ENCODE results near the gene CCDC141. TPM values are rescaled to one million over a fixed set of nuclear protein-coding genes. Genes with fewer than 3 reads are reported as not detected.

CCDC141 gene
- total RNA-seq, 1 donor from 2014 or later: not detected

- TF ChIP-seq, protein P1, sequence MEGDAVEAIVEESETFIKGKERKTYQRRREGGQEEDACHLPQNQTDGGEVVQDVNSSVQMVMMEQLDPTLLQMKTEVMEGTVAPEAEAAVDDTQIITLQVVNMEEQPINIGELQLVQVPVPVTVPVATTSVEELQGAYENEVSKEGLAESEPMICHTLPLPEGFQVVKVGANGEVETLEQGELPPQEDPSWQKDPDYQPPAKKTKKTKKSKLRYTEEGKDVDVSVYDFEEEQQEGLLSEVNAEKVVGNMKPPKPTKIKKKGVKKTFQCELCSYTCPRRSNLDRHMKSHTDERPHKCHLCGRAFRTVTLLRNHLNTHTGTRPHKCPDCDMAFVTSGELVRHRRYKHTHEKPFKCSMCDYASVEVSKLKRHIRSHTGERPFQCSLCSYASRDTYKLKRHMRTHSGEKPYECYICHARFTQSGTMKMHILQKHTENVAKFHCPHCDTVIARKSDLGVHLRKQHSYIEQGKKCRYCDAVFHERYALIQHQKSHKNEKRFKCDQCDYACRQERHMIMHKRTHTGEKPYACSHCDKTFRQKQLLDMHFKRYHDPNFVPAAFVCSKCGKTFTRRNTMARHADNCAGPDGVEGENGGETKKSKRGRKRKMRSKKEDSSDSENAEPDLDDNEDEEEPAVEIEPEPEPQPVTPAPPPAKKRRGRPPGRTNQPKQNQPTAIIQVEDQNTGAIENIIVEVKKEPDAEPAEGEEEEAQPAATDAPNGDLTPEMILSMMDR (conservative IDR thresholded peaks at IDR 0.05; ENCODE audit: low read depth, low read length): no peak
- no peak overlapping the region for H3K4me3 ChIP-seq (ENCODE audit: low read depth, low read length)
- no peak for DNase-seq (ENCODE audit: low read depth)
Observed at GRCh38 chr2:178951266-178952006, 98.5 kb downstream of the CCDC141 start.

- no peak for DNase-seq (ENCODE audit: low read depth)
- no peak overlapping the region for H3K4me3 ChIP-seq (ENCODE audit: low read depth, low read length)
- TF ChIP-seq, protein P1 (conservative IDR thresholded peaks at IDR 0.05; ENCODE audit: low read depth, low read length): no peak
Observed at GRCh38 chr2:178949584-178949983, 100.4 kb downstream of the CCDC141 start.

DNA sequence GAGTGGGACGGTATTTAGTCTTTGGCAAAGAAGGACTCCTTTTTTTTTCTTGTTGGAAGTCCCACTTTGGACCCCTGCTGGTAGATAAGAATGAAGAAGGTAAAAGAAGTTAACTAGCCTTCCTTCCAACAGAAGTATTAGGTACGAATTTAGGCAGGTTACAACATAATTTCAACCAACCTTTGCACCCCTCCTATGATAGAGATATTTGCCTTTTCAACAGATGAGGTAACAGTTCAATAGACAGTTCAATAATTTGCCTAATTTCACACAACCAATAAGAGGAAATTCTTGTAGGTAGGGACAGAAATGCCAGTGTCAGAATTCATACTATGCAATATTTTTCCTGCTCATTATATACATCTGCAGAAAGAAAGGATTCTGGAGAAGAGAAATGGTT lies 100.8 kb downstream of the CCDC141 start:
- H3K4me3 ChIP-seq (ENCODE audit: low read depth, low read length): no peak overlapping the region
- TF ChIP-seq, protein P1 (conservative IDR thresholded peaks at IDR 0.05; ENCODE audit: low read depth, low read length): no peak
- DNase-seq (ENCODE audit: low read depth): no peak

DNA sequence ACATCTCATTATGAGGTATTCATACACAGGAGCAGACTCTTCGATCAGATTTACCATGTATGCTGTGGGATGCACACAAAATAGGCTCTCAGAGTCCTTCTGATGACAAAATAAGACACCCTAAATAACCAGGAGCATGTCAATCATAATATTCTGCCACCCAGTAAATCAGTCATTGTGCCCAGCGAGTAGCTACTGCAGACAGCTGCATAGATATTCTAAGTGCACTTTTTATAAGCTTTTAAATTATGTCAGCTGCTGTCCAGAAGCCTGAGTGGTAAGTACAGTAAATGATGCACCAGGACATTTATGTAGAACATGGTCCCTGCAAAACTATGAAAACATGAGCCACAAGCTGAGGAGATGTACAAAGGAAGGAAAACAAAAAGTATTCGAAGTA lies 102.9 kb downstream of the CCDC141 start:
- no peak overlapping the region for H3K4me3 ChIP-seq (ENCODE audit: low read depth, low read length)
- no peak for DNase-seq (ENCODE audit: low read depth)
- TF ChIP-seq, protein P1 (conservative IDR thresholded peaks at IDR 0.05; ENCODE audit: low read depth, low read length): no peak

DNA sequence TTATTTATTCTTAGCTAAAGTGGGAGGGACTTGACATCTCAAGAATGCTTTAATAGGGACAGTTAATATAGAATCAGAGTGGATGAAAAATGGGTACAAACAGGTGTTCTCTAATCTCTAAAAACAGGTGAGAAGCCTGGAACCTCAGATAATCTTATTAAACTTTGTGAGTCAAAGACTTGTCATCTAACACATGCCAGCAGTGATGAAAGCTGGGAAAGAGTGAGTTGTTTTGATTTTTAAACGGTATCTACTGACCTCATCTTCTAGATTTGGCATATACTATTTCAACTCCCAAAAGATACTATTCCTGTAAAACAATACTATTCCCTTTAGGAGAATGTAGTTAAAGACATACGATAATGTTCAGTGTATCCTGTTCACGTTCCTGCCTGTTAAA lies 103.4 kb downstream of the CCDC141 start:
- TF ChIP-seq, protein P1 (conservative IDR thresholded peaks at IDR 0.05; ENCODE audit: low read depth, low read length): no peak
- H3K4me3 ChIP-seq (ENCODE audit: low read depth, low read length): no peak overlapping the region
- no peak for DNase-seq (ENCODE audit: low read depth)

DNA sequence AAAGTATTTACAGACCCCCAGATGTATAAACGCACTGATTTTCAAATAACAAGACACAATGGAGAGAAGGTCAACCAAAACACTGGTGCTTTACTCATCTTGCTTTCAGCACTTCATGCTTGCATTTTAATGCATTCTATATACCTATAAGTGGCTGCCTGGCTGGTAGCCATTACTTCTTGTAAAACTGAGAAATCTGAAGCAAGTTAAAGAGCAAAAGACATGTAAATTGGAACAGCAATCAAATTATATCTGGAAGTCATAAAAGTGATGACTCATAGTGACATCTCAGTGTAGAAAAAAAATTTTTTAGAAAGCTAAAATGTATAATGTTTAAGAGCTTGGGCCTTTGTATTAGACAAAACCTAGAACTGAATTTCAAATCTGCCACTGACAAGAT lies 106.2 kb downstream of the CCDC141 start:
- DNase-seq (ENCODE audit: low read depth): no peak
- TF ChIP-seq, protein P1 (conservative IDR thresholded peaks at IDR 0.05; ENCODE audit: low read depth, low read length): no peak
- H3K4me3 ChIP-seq (ENCODE audit: low read depth, low read length): no peak overlapping the region

DNA sequence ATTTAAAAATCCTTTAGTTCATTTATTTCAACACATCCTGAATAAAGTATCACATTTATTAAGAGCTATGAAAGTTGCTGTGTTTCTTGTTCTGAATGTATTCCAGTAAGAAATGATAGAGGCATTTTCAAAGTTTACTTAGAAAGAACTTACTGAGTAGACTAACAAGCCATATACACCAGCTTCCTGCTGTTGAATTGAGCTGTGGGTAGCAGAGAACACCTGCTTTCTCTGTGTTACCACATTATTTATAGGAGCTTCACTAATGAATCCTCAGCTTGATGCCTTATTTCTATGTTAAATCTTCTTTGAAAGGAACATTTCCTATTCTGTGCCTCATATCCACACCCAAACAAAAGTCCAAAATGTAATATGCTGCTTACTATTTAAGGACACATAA lies 115.4 kb downstream of the CCDC141 start:
- TF ChIP-seq, protein P1 (conservative IDR thresholded peaks at IDR 0.05; ENCODE audit: low read depth, low read length): no peak
- no peak for DNase-seq (ENCODE audit: low read depth)
- no peak overlapping the region for H3K4me3 ChIP-seq (ENCODE audit: low read depth, low read length)

Measured in epithelial cell of proximal tubule (primary cell).